ENCODE data around the gene SALL3.

The SALL3 gene

DNA sequence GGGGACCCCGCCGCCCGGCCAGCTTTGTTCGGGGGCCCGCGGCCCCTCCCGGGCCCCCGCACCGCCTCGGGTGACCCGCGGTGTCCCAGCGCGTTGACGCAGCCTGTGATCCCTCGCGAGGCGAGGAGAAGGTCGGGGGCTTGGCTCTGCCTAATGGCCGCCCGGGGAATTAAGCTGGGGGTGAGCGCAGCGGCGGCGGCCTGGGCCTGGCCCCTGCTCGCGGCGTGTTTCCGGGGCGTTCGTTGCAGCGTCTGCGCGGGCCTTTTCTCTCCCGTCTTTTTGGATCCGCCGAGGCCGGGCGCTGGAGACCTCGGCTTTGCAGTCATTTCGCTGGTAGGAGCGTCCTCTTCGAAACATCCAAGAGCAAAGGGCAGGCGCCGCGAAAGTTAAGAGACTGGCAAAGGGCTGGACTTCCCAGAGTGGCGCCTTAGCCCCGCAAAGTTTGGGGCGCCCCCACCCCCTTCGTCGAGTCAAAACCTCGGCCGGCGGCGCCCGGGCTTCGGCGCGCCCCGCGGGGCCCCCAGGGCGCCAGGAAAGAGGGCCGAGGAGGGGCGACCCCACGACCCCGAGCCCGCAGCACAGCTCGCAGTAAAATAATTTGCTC is 1.3 kb downstream of the SALL3 start:
- DNase-seq (ENCODE audit: low read depth in 2 of 2): no peak

GRCh38 chr18:78981394-78981831 is 1.8 kb downstream of the SALL3 start:
- DNase-seq (ENCODE audit: low read depth in 2 of 2): no peak

DNA sequence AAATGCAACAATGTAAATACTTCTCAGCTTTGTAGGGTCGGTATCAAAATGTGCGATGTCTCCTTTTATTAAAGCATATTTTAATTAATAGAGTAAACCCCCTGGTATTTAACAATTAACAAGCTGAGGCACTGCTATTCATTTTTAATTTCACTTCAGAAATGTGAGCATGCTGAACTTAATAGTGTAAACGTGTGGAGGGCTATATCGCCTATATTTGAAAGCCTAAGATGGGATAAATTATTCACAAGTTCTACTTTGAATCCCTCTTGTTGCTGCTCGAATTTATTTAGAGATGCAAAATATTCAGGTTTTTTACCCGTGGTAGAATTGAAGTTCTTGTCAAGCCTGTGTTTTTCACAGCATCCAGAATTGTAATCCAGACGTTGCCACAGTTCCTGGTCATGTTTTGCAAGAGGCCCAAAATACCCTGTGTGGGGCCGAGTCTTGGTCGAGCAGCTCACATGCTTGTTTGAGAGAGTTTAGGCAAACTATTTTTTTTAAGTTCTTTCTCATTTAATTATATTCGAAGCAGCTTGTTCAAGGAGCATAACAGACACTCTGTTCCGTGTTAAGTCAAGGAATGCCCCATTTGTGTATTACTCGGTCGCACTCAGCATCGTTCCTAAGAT is 2.5 kb downstream of the SALL3 start:
- DNase-seq (ENCODE audit: low read depth in 2 of 2): no peak

GRCh38 chr18:78983512-78983911 is 3.9 kb downstream of the SALL3 start:
- DNase-seq (ENCODE audit: low read depth in 2 of 2): no peak

DNA sequence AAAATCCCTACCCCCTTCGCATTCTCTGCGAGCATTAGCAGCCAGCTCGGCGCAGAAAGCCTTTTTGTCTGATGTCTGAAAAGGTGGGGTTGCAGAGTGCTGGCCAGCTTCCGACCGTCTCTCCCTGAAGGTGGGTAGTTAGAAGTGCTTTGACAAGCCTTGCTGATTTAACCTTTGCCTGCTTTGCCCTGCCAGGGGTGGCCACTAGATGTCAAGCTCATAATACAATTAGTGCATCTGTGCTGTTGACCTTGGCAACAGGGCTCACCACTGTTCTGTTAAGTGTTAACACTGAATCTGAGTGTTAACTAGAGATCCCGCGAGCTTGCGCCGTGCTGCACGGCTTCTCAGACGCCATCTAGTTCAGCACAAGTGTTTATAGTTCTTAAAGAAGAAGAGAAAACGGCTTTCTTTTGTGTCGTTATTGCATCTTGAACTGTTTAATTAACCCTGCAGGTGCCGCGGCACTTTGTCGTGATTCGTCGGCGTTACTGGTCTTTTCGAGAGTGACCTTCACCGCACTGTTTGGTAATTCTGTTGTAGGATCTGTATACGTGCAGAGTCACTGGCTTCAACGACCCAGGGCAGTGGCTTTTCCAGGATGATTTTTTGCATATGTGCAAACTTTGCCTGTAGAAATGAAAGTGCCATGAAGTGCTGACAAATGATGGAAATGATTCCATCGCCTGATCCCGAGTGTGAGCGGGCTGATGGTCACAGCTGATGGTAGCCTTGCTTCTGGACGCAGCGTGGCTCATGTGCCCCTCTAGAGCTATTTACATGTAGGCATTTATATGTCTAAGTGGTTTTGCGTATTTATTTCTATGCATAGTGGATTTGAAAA is 5.5 kb downstream of the SALL3 start:
- no peak for DNase-seq (ENCODE audit: low read depth in 2 of 2)

GRCh38 chr18:78986018-78986481 is 6.4 kb downstream of the SALL3 start:
- no peak for DNase-seq (ENCODE audit: low read depth in 2 of 2)

DNA sequence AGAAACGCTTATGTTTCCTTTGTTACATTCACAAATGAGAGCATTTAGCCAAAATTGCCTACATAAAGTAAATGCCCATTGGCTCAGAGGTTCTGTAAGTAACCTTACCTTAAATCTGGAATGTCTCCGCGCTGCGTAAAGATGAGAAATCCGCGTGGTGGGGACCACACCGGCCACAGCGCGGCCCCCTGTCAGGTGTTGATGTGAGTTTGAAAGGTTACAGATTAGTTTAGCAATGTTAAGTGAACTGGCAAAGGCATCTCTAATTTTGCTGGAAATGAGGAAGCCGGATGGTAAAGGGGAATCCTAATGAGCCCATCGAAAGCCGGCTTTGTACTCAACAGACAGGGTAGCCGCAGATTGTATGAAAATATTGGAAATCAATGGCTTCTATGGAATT is 11.8 kb downstream of the SALL3 start:
- no peak for DNase-seq (ENCODE audit: low read depth in 2 of 2)

DNA sequence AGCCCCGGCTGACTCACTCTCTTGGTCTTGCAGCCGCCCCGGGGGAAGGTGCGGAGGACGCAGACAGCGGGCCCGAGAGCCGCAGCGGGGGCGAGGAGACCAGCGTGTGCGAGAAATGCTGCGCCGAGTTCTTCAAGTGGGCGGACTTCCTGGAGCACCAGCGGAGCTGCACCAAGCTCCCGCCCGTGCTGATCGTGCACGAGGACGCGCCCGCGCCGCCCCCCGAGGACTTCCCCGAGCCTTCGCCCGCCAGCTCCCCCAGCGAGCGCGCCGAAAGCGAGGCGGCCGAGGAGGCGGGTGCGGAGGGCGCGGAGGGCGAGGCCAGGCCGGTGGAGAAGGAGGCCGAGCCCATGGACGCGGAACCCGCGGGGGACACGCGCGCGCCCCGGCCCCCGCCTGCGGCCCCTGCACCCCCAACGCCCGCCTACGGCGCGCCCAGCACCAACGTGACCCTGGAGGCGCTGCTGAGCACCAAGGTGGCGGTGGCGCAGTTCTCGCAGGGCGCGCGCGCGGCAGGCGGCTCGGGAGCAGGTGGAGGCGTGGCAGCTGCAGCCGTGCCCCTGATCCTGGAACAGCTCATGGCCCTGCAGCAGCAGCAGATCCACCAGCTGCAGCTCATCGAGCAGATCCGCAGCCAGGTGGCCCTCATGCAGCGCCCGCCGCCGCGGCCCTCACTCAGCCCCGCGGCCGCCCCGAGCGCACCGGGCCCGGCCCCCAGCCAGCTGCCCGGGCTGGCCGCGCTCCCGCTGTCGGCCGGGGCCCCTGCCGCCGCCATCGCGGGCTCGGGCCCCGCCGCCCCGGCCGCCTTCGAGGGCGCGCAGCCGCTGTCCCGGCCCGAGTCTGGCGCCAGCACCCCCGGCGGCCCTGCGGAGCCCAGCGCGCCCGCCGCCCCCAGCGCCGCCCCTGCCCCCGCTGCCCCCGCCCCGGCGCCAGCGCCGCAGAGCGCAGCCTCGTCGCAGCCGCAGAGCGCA is 12.7 kb downstream of the SALL3 start:
- no peak for DNase-seq (ENCODE audit: low read depth in 2 of 2)

GRCh38 chr18:78993014-78993926 is 13.7 kb downstream of the SALL3 start:
- DNase-seq (ENCODE audit: low read depth in 2 of 2): no peak

DNA sequence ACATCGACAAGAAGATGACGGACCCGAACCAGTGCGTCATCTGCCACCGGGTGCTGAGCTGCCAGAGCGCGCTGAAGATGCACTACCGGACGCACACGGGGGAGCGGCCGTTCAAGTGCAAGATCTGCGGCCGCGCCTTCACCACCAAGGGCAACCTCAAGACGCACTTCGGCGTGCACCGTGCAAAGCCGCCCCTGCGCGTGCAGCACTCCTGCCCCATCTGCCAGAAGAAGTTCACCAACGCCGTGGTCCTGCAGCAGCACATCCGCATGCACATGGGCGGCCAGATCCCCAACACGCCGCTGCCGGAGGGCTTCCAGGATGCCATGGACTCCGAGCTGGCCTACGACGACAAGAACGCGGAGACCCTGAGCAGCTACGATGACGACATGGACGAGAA is 14.4 kb downstream of the SALL3 start:
- DNase-seq (ENCODE audit: low read depth in 2 of 2): no peak

- DNase-seq (ENCODE audit: low read depth in 2 of 2): no peak
These were observed 14.9 kb downstream of the SALL3 start for GRCh38 chr18:78994531-78994930.

- no peak for DNase-seq (ENCODE audit: low read depth in 2 of 2)
These were observed 15.5 kb downstream of the SALL3 start for GRCh38 chr18:78994977-78995582.

DNA sequence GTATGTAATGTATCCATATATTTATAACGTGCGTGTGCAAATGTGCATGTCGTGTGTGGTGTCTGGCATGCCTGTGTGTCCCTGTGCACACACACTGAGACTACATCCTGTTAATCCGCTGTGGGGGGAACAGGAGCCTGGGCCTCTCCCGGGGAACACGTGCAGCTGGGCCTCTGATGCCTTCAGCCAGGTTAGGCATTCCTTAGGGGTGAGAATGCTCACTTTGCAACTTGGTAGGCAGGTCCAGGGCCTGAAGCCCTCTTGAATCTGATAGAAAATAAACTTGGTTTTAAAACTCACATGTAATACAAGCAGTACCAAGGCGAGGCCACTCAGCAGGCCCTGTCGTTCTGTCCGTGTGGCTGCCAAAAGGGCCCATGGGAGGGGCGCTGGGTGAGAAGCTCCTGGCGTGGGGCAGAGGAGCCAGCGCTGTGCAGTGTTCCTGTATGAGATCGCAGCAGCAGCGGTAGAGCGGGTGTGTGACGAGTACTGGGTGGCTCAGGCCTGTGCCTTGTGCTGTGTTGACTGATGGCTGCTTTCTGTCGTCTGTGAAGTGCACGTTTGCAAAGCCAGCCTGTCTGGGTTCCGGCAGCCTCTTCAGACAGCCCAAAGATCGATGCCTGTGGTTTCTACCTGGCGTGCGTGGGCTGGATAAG is 16.2 kb downstream of the SALL3 start:
- DNase-seq (ENCODE audit: low read depth in 2 of 2): no peak

- no peak for DNase-seq (ENCODE audit: low read depth in 2 of 2)
These were observed 17.3 kb downstream of the SALL3 start for GRCh38 chr18:78996741-78997490.

DNA sequence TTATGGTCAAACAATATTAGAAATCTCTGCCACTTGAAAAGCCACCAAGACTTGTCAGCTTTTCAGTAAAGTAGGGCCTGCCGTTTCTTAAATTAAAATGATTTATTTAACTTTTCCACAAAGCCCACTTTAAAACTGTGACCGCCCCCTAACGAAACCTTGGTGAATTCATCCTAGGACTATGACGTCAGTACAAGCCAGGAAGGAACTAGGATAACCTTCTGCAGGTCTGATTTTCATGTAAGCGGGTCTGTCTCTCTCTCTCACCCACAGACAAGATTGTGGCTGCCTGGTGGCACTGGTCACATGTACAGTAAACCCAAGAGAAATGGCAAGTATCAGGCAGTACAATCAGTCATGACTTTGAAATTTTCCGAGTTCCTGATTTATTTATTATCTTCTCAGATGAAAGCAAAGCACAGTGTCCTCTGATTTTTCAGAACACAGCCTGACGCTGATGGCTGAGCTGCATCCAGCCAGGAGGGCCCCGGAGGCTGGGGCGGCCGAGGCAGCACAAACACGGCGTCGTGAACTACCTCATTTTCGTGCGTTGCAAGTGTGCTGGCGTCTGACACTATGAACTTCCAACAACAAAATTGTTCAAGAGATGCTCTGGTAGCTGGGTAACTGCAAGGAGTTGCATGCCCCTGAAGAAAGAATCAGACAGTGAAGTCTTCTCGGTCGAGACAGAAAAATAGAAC is 18.9 kb downstream of the SALL3 start:
- no peak for DNase-seq (ENCODE audit: low read depth in 2 of 2)

- DNase-seq (ENCODE audit: low read depth in 2 of 2): no peak
These were observed 20.3 kb downstream of the SALL3 start for GRCh38 chr18:78999939-79000338.

GRCh38 chr18:79000997-79001396 is 21.4 kb downstream of the SALL3 start:
- no peak for DNase-seq (ENCODE audit: low read depth in 2 of 2)

DNA sequence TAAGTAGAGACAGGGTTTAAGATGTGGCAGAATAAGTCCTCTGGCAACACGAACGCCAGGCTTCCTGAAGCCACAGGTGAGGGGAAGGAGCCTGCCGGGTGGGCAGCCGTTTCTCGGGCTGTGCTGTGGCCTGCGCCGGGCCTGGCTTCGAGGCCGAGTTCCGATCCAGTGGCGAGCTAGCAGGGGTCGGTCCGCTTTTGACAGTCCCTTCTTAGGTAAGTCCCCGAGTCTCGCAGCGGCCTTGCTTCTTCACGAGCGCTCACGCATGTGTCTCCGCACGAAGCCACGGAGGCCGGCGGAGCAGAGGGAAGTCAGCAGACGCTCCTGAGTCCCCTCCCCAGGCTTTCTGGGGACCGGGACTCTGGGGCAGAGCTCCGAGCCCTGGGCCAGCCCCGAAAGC is 26.0 kb downstream of the SALL3 start:
- no peak for DNase-seq (ENCODE audit: low read depth in 2 of 2)
